ENCODE results near the gene XPO4.

- TF ChIP-seq SP1 (CRISPR knock-in tag; conservative IDR thresholded peaks at IDR 0.05) (no peak), CTCF (IDR thresholded peaks at IDR 0.05) (no peak), AFF4 (CRISPR knock-in tag; IDR thresholded peaks at IDR 0.05; ENCODE audit: borderline replicate concordance) (no peak), ESRRA (CRISPR knock-in tag; IDR thresholded peaks at IDR 0.05; ENCODE audit: borderline replicate concordance) (no peak), TCF7 (CRISPR knock-in tag; IDR thresholded peaks at IDR 0.05; ENCODE audit: low read depth) (no peak), ELF4 (CRISPR knock-in tag; IDR thresholded peaks at IDR 0.05; ENCODE audit: low read depth) (no peak), CREM (CRISPR knock-in tag; IDR thresholded peaks at IDR 0.05) (no peak), MAX (CRISPR knock-in tag; IDR thresholded peaks at IDR 0.05) (no peak), FOXK1 (CRISPR knock-in tag; IDR thresholded peaks at IDR 0.05) (no peak), ATF2 (CRISPR knock-in tag; IDR thresholded peaks at IDR 0.05; ENCODE audit: borderline replicate concordance, low read depth) (no peak)
- TF ChIP-seq, protein P1, sequence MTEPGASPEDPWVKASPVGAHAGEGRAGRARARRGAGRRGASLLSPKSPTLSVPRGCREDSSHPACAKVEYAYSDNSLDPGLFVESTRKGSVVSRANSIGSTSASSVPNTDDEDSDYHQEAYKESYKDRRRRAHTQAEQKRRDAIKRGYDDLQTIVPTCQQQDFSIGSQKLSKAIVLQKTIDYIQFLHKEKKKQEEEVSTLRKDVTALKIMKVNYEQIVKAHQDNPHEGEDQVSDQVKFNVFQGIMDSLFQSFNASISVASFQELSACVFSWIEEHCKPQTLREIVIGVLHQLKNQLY (CRISPR knock-in tag; IDR thresholded peaks at IDR 0.05), result no peak
These were observed 10.8 kb downstream of the XPO4 start for GRCh38 chr13:20891768-20892167.

Measured in WTC11 (cell line).